NCI-H2196 (cell line): ENCODE results near the gene KIF4A.
"Not testable (repeated sequence)": the region's sequence is repeated elsewhere in the genome, so short reads cannot be mapped to it uniquely, and the experiment has no call there.

Source experiments
- DNase-seq: peaks from one replicate; lab custom pipeline; 2025; ENCODE audit not compliant: unreplicated experiment; lab: John Stamatoyannopoulos, UW

The KIF4A gene

GRCh38 chrX:70289793-70290770 lies at the start of gene KIF4A, which contains the start of gene PDZD11:
Gene KIF4A, plus strand, starts transcription at chrX:70290104. Its CDS starts 355 bp downstream, at chrX:70290459.
Gene PDZD11, minus strand, starts transcription at chrX:70289927. Its CDS starts 586 bp downstream, at chrX:70289341.
- peak; percentile 78 for DNase-seq

DNA sequence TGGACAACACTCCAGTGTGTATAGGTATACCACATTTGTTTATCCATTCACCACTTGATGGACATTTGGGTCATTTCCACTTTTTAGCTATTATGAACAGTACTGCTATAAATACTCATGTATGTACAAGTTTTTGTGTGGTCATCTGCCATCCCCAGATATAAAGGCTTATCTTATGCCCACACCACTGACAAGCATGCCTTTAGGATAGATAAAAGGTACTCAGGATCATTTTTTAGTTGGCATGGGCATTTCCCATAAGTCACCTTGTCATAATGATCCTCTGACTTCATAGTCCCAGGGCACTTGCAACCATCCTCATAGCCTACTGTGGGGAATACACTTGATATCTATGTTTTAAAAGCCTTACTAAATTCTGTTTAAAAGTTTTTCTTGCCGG lies 49.2 kb upstream of the KIF4A start:
- DNase-seq: no peak

GRCh38 chrX:70241501-70241900 lies 48.4 kb upstream of the KIF4A start:
- DNase-seq: no peak

- not testable (repeated sequence) for DNase-seq
Observed at GRCh38 chrX:70243601-70244000, 46.3 kb upstream of the KIF4A start.

DNA sequence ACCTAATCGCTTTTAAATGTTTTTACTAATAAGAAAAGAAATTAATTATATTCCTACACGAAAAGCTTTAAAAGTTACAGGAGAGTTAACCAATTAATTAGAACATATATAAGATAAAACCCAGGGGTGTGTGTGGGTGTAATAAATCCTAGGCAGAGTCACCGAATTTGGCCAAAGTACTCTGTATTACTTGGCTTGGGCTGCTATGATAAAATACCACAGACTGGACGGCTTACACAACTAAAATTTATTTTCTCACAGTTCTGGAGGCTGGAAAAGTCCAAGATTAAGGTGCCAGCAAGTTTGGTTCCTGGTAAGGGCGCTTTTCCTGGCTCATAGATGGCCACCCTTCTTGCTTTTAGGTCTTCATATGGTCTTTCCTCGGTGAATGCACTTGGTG lies 45.0 kb upstream of the KIF4A start:
- DNase-seq: no peak

GRCh38 chrX:70247252-70247651 lies 42.7 kb upstream of the KIF4A start:
- DNase-seq: no peak

GRCh38 chrX:70252491-70252890 lies 37.4 kb upstream of the KIF4A start:
- no peak for DNase-seq

GRCh38 chrX:70253377-70254062 lies 36.4 kb upstream of the KIF4A start:
- peak; percentile 15 for DNase-seq

DNA sequence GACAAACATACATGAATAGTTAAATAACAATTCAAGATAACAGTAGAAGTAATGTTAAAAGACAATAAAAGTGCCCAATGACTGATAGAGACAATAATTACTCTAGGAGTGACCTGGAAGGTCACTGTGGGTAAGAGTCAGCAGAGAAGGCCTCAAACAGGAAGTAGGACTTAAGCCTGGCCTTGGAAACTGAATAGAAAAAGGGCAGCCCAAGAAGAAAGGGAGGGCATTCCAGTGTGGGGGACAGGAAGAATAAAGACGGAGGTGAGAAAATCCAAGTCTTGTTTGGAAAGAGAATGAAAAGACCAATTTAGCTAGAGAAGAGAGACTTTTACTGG lies 35.9 kb upstream of the KIF4A start:
- DNase-seq: no peak

DNA sequence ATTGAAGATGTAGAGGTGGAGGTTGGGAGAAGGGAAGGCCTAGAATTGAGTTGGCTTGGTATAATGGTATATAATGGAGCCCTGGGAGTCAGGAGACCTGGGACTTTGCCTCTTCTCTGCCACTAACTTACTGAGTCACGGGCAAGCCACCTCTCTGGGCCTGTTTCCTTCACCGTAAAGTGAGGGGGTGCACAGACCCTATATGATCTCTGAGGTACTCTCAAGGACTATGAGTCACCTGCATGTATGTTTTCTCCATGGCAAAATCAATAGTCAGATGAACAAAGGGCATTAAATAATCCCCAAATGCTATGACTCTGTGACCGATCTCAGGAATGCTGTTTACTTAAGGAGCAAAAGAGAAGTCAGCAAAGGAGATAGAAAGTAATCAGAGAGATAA lies 35.0 kb upstream of the KIF4A start:
- no peak for DNase-seq

DNA sequence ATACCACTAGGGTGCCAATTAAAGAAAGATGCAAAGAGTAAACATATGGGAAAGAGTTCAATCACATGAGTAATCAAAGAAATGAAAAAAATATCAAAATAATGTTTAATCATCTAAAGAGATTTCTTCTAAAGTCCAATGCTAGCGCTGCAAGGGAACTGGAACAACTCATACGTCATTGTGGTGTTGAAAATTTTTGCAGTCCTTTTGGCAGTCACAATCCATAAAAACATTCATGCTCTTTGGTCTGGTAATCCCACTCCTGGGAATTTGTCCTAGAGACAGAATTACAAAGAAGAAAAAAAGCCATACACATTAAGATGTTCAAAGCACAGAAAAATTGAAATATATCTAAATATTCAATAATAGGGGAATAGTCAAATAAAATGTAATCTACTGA lies 34.5 kb upstream of the KIF4A start:
- no peak for DNase-seq

DNA sequence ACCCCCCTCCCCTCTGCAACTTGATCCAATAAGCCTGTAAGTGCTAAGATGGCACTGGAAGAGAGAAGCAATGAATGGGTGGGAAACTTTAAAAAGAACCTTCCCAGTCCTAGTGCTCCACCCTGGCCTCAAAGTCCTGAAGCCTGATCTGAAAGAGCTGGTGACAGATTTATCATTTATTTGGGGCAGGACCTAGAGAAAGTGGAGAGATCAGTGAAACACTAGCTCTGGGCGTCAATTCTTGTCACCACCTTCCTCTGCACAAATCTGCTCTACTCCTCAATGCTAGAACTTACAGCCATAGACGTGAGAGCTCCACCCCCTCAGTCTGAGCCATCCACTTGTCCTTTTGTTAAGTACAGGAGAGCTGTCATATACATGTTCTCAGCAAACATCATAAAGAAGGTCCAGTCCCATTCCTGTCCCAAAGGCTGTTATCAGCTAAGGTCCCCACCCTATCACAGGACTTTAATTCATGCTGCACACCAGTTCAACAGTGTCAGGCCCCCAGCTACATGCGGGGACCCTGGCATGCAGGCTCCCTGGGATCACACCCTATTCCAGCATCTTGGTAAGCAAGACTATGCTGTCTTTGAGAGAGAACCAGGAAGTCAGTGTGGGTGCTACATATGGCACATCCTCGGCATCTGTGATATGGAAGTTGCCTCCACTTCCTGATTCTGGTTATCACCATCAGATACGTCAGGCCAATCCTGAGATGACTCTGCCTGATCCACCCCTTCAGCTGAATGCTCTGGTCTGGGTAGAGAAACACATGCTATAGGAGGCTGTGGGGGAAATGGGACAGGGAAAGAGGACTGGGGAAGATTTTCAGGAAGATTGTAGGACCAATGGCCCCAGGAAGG lies 32.2 kb upstream of the KIF4A start:
- no peak for DNase-seq

GRCh38 chrX:70260104-70260503 lies 29.8 kb upstream of the KIF4A start, which contains the start of gene P2RY4:
Gene P2RY4, minus strand, starts transcription at chrX:70260204. Its CDS starts 580 bp downstream, at chrX:70259624.
- DNase-seq: no peak

DNA sequence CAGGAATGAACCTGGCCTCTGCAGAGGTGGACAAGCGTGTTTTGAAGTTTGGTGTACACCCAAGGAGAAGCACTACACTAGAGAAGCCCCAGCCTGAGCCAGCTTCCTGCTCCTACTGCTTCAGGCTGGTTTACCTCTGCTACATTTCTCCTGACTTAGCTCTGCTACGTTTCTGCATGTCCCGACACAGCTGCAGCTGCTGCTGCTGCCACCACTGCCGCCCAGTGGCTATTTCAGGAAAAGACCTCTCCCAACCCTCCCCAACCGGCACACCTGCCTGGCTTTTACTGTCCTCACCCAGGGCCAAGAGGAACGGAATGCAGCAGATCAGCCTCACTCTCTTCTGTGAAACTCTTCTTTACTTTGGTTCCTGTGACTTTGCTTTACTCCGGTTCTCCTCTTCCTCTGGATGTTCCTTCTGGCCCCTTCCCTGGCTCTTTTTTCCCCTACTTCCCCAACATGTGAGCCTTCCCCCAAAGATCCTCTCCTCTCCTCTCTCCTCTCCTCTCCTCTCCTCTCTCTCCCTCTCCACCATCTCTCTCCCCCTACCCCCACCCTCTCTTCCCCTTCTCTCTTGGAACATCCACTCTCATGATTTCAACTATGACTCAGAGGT lies 26.8 kb upstream of the KIF4A start:
- DNase-seq: peak; percentile 52

DNA sequence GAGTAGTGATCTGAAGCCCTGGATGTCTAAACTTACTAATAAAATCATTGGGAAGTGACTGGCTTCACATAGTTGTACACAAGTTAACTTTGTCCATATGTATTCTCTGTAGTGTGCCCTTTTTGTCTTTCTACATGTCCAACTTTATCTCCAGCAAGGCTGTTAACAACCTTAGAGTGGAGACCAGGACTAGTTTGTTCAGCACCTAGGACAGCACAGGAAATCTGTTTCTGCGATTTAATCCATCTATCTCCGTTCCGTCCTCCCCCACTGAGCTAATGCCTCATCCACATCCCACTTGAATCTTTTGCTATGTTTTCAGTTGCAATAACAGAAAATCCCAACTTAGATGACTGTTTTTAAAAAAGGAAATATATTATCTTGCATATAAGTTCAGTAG lies 25.1 kb upstream of the KIF4A start:
- DNase-seq: no peak

DNA sequence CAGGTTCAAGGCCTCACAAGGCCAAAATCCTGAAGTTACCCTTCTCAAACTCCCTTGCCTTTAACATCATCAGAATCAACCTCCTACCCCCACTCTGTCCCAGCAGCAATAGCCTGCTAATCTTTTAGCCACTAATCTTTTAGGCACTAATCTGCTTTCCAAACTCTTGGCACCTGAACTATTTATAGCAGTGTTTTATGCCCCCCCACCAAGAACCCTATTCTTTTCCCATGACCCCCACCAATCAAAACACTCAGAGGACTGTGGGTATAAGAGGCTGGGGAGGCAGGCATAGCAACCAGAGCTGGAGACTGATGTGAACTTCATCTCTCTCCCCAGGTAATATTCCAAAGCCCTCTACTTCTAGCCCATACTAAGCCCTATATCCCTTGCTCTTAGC lies 21.9 kb upstream of the KIF4A start, which contains the start of gene ARR3:
ARR3 (plus strand) TSS at position 301 of the 400 bp plus-strand sequence. CDS start 1,052 bp downstream, outside the sequence.
- no peak for DNase-seq

GRCh38 chrX:70274029-70274428 lies 15.9 kb upstream of the KIF4A start:
- not testable (repeated sequence) for DNase-seq

- no peak for DNase-seq
Observed at GRCh38 chrX:70279081-70279480, 10.8 kb upstream of the KIF4A start.

DNA sequence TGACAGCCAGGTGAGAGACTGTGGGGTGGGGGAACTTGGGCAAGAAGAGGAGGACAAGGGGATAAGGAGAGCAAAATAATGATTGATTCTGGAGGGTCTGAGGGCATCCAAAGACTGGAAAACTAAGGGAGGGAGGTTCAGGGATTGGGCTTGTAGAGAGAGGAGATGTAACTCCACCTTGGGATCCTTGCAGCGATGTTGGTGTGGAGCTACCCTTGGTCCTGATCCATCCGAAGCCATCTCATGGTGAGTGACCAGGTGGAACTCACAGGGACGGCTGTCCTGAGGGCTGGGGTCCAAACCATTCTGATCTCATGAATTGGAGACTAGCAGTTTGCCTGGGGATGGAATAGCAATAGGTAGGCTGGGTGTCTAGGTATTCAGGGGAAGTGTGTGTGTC lies 9.3 kb upstream of the KIF4A start:
- no peak for DNase-seq

DNA sequence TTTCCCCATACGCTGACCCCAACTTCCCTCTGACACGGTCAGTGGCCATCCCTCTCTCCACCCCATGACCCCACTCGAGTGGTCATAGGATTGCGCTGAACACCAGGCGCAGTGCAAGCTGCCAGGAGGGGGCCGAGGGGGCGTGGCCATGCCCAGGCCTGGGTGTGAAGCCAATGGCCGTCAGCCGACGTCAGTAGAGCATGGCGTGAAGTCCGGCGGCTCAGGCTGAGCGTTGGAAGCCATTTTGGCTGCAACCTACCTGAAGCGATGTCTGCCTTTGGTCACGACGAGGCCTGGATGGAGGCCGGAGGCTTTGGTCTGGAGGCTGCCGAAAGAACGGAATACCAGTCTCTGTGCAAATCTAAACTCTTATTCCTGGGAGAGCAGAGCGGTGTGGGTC lies 8.0 kb upstream of the KIF4A start, which contains the start of gene RAB41:
RAB41 (plus strand) TSS at position 222 of the 400 bp plus-strand sequence; CDS start at position 268, 46 bp downstream.
- no peak for DNase-seq
